Gastrocnemius medialis (tissue), 4 donors: ENCODE data around the gene HAUS7. TPM values are rescaled to one million over a fixed set of nuclear protein-coding genes. Genes with fewer than 3 reads are reported as not detected.

Experiments
- ATAC-seq, 2 donors: fragments of 150-250 bp; one replicate each; pipeline ENCODE4 v1.9.1; 2016
- DNase-seq, 2 donors: peaks; one replicate each; pipeline ENCODE4 v3.0.0-alpha.2; 2019
- H3K27ac ChIP-seq, 4 donors: fragments of 200-600 bp; sonication (generic); 1 replicate in 1 of 4; 2 replicates in 3 of 4; pipeline ENCODE4 v1.5.1; 2016 to 2018; ENCODE audit warnings: mild to moderate bottlenecking in 2 of 4, moderate library complexity in 1 of 4
- H3K27me3 ChIP-seq, 3 donors: fragments of 200-600 bp; sonication (generic) in 2 of 3; 1 replicate in 1 of 3; 2 replicates in 2 of 3; pipeline versions ENCODE4 v1.5.1 to v1.6.0; 2016 to 2019; ENCODE audit warnings: mild to moderate bottlenecking in 1 of 3, moderate library complexity in 1 of 3
- H3K36me3 ChIP-seq, 2 donors: fragments of 200-600 bp; sonication (generic) in 1 of 2; one replicate each; pipeline ENCODE4 v1.5.1; 2017 to 2018
- H3K4me1 ChIP-seq, 2 donors: fragments of 200-600 bp; sonication (generic) in 1 of 2; one replicate each; pipeline ENCODE4 v1.5.1; 2016 to 2017; ENCODE audit warnings: mild to moderate bottlenecking in 2 of 2
- H3K4me3 ChIP-seq, 4 donors: fragments of 200-600 bp; sonication (generic) in 3 of 4; 1 replicate in 1 of 4; 2 replicates in 3 of 4; pipeline ENCODE4 v1.5.1; 2016 to 2019; ENCODE audit warnings: mild to moderate bottlenecking in 2 of 4
- H3K9me3 ChIP-seq, 3 donors: fragments of 200-600 bp; sonication (generic) in 2 of 3; 1 replicate in 1 of 3; 2 replicates in 2 of 3; pipeline ENCODE4 v1.5.1; 2016 to 2019
- CTCF ChIP-seq, 5 experiments: fragments of 450-650 bp in 3 of 5; fragments of 200-600 bp in 2 of 5; sonication (generic) in 2 of 5; IDR thresholded peaks in 4 of 5; conservative IDR thresholded peaks in 1 of 5; 1 replicate in 4 of 5; 2 replicates in 1 of 5; pipeline ENCODE4 v1.5.1; 2016 to 2019; ENCODE audit warnings: antibody characterized with exemption in 5 of 5, mild to moderate bottlenecking in 3 of 5, moderate library complexity in 3 of 5
- POLR2A ChIP-seq, 2 donors: fragments of 450-650 bp; IDR thresholded peaks; one replicate each; pipeline ENCODE4 v1.6.1; 2017; ENCODE audit warnings: antibody characterized with exemption in 2 of 2, mild to moderate bottlenecking in 2 of 2, moderate library complexity in 2 of 2
- in situ Hi-C, 4 donors: fragments of 200-750 bp; cut with MboI; loops; one replicate each; pipeline versions ENCODE4 v1.15.0 to v1.8.0; 2017; ENCODE audit warnings: low sequenced_read_pairs in 4 of 4
- intact Hi-C: fragments of 100-400 bp; cut with DNase I; formaldehyde crosslinking; loops from one replicate; pipeline ENCODE4 v1.15.1; 2023; ENCODE audit warnings: low total_unique reads
- total RNA-seq, 4 donors: library from RNA; depleted of rRNA; stranded (reverse); fragments of >200 nt; gene quantifications; one replicate each; pipeline versions ENCODE4 v1.1.0 to v1.2.3, GENCODE V29; 2016

Gene HAUS7
- total RNA-seq, 4 donors from 2014 or later: 10.6 to 19.8 (median 13.2) TPM

DNA sequence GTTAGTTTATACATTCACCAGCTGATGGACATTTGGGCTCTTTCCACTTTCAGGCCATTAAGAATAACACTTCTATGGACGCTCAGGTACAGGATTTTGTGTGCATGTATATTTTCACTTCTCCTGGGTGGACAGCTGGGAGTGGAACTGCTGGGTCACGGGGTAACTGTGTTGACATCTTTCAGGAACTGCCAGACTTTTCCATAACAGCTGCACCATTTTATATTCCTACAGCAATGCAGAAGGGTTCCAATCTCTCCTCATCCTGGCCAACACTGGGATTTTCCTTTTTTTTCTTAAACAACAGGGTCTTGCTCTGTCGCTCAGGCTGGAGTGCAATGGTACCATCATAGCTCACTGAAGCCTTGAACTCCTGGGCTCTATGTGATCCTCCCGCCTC lies 11.9 kb downstream of the HAUS7 start:
- H3K27ac ChIP-seq: no peak overlapping the region
- H3K9me3 ChIP-seq: no peaks in the 10 kb centered on the region
- no peak overlapping the region for H3K4me3 ChIP-seq
- TF ChIP-seq CTCF (IDR thresholded peaks at IDR 0.05 in 4 of 5, conservative IDR thresholded peaks at IDR 0.05 in 1 of 5) (no peak), POLR2A (IDR thresholded peaks at IDR 0.05) (no peak)
- intact Hi-C loops (no loop called here), in situ Hi-C loops (loop anchor here in 1 of 4 donors (25.0 kb wide), 1 partner anchor 521 kb away; no protein-coding TSS in a partner anchor)
- H3K36me3 ChIP-seq: peaks cover 0 to 7% of the 10 kb centered on the region in 2 donors
- H3K27me3 ChIP-seq: no peaks in the 10 kb centered on the region
- DNase-seq: no peak
- no peak for ATAC-seq
- peaks cover 5 to 7% of the 10 kb centered on the region in 2 donors for H3K4me1 ChIP-seq

GRCh38 chrX:153457827-153458466 lies 12.4 kb downstream of the HAUS7 start:
- in situ Hi-C loops: loop anchor here in 1 of 4 donors (25.0 kb wide), 1 partner anchor 521 kb away; no protein-coding TSS in a partner anchor
- H3K27ac ChIP-seq: no peak overlapping the region
- H3K27me3 ChIP-seq: no peaks in the 10 kb centered on the region
- peaks cover 5 to 7% of the 10 kb centered on the region in 2 donors for H3K4me1 ChIP-seq
- peaks cover 0 to 9% of the 10 kb centered on the region in 2 donors for H3K36me3 ChIP-seq
- intact Hi-C loops: no loop called here
- H3K4me3 ChIP-seq: no peak overlapping the region
- no peaks in the 10 kb centered on the region for H3K9me3 ChIP-seq
- ATAC-seq (no peak), DNase-seq (no peak)
- TF ChIP-seq POLR2A (IDR thresholded peaks at IDR 0.05) (no peak), CTCF (IDR thresholded peaks at IDR 0.05 in 4 of 5, conservative IDR thresholded peaks at IDR 0.05 in 1 of 5) (no peak)

DNA sequence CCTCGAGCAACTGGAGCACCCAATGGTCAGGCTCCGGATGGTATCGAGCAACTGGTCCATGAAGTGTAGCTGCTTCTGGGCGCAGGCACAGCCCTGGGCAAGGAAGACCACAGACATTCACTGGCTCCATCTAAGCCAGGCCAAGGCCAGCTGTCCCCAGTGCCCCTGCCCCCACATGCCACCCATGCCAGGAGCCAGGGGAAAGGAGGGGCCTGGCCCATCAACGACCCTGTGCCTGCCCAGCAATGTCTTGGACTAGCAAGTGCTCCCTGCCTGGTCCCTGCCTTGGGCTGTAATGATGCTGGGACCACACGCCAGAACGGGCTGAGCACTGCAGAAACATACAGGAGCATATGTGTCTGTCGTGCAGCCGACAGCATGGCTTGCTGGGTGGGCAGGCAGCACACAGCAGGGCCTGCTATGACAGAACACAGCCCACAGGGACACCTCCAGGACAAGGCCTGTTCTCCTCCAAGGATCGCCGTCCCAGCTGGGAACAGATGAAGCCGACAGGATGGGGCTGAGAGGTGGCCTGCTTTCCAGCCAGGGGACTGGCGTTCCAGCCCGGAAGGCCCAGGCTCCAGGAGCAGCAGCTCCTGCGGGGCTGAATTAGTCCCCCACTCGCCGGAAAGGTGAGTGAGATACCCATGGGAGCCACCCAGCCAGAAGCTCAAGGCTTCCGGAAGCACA lies 13.1 kb downstream of the HAUS7 start:
- intact Hi-C loops: no loop called here
- in situ Hi-C loops: loop anchor here in 1 of 4 donors (25.0 kb wide), 1 partner anchor 520 kb away; no protein-coding TSS in a partner anchor
- Histone ChIP-seq H3K27me3 (no peaks in the 10 kb centered on the region), H3K4me3 (no peak overlapping the region), H3K9me3 (no peaks in the 10 kb centered on the region), H3K36me3 (peaks cover 0 to 9% of the 10 kb centered on the region in 2 donors), H3K4me1 (peaks cover 5 to 7% of the 10 kb centered on the region in 2 donors), H3K27ac (no peak overlapping the region)
- TF ChIP-seq CTCF (IDR thresholded peaks at IDR 0.05 in 4 of 5, conservative IDR thresholded peaks at IDR 0.05 in 1 of 5) (no peak), POLR2A (IDR thresholded peaks at IDR 0.05) (no peak)
- DNase-seq: no peak
- ATAC-seq: no peak

GRCh38 chrX:153456704-153457103 lies 13.7 kb downstream of the HAUS7 start:
- no peak for DNase-seq
- H3K4me1 ChIP-seq: peaks cover 5 to 7% of the 10 kb centered on the region in 2 donors
- H3K27ac ChIP-seq: no peak overlapping the region
- H3K36me3 ChIP-seq: peaks cover 0 to 9% of the 10 kb centered on the region in 2 donors
- intact Hi-C loops: no loop called here
- ATAC-seq: no peak
- in situ Hi-C loops: loop anchor here in 1 of 4 donors (25.0 kb wide), 1 partner anchor 519 kb away; no protein-coding TSS in a partner anchor
- H3K4me3 ChIP-seq: no peak overlapping the region
- H3K27me3 ChIP-seq: no peaks in the 10 kb centered on the region
- TF ChIP-seq POLR2A (IDR thresholded peaks at IDR 0.05) (no peak), CTCF (IDR thresholded peaks at IDR 0.05 in 4 of 5, conservative IDR thresholded peaks at IDR 0.05 in 1 of 5) (no peak)
- no peaks in the 10 kb centered on the region for H3K9me3 ChIP-seq
